ENCODE results near the gene FAT1. TPM values are rescaled to one million over a fixed set of nuclear protein-coding genes. Genes with fewer than 3 reads are reported as not detected.

The FAT1 gene
- total RNA-seq, 1 donor from 2014 or later, result 47.1 TPM

GRCh38 chr4:186707996-186708395 lies 15.7 kb downstream of the FAT1 start:
- no peak for DNase-seq (ENCODE audit: extremely low spot score in 2 of 2)
- no peak for TF ChIP-seq POLR2A (IDR thresholded peaks at IDR 0.05)
- TF ChIP-seq CTCF (IDR thresholded peaks at IDR 0.05), result no peak
- TF ChIP-seq POLR2AphosphoS5 (IDR thresholded peaks at IDR 0.05; ENCODE audit: insufficient read depth in 1 of 2, low read depth in 1 of 2), result no peak
- no peaks in the 10 kb centered on the region for H3K27me3 ChIP-seq
- intact Hi-C loops (cut with DNase I), result no loop called here
- no peak overlapping the region for H3K27ac ChIP-seq
- no peaks in the 10 kb centered on the region for H3K9me3 ChIP-seq
- H3K4me3 ChIP-seq, result no peak overlapping the region
- H3K36me3 ChIP-seq, result peaks cover 0 to 14% of the 10 kb centered on the region in 2 donors
- H3K4me1 ChIP-seq, result peaks cover 9% of the 10 kb centered on the region

GRCh38 chr4:186707574-186707973 lies 16.1 kb downstream of the FAT1 start:
- Histone ChIP-seq H3K36me3 (peaks cover 0 to 14% of the 10 kb centered on the region in 2 donors), H3K27me3 (no peaks in the 10 kb centered on the region), H3K27ac (no peak overlapping the region), H3K9me3 (no peaks in the 10 kb centered on the region), H3K4me1 (peaks cover 13% of the 10 kb centered on the region), H3K4me3 (no peak overlapping the region)
- TF ChIP-seq CTCF (IDR thresholded peaks at IDR 0.05) (no peak), POLR2AphosphoS5 (IDR thresholded peaks at IDR 0.05; ENCODE audit: insufficient read depth in 1 of 2, low read depth in 1 of 2) (no peak), POLR2A (IDR thresholded peaks at IDR 0.05) (no peak)
- DNase-seq (ENCODE audit: extremely low spot score in 2 of 2), result no peak
- intact Hi-C loops (cut with DNase I), result no loop called here

- Histone ChIP-seq H3K4me3 (no peak overlapping the region), H3K36me3 (peaks cover 0 to 14% of the 10 kb centered on the region in 2 donors), H3K4me1 (peaks cover 25% of the 10 kb centered on the region), H3K9me3 (no peaks in the 10 kb centered on the region), H3K27ac (no peak overlapping the region), H3K27me3 (no peaks in the 10 kb centered on the region)
- no peak for TF ChIP-seq CTCF (IDR thresholded peaks at IDR 0.05)
- no peak for TF ChIP-seq POLR2A (IDR thresholded peaks at IDR 0.05)
- TF ChIP-seq POLR2AphosphoS5 (IDR thresholded peaks at IDR 0.05; ENCODE audit: insufficient read depth in 1 of 2, low read depth in 1 of 2), result no peak
- intact Hi-C loops (cut with DNase I), result no loop called here
- no peak for DNase-seq (ENCODE audit: extremely low spot score in 2 of 2)
These were observed 19.6 kb downstream of the FAT1 start for GRCh38 chr4:186704057-186704456.

GRCh38 chr4:186703510-186703909 lies 20.1 kb downstream of the FAT1 start:
- intact Hi-C loops (cut with DNase I), result no loop called here
- no peak for DNase-seq (ENCODE audit: extremely low spot score in 2 of 2)
- no peaks in the 10 kb centered on the region for H3K27me3 ChIP-seq
- H3K4me1 ChIP-seq, result peaks cover 25% of the 10 kb centered on the region
- no peak overlapping the region for H3K4me3 ChIP-seq
- TF ChIP-seq POLR2AphosphoS5 (IDR thresholded peaks at IDR 0.05; ENCODE audit: insufficient read depth in 1 of 2, low read depth in 1 of 2) (no peak), POLR2A (IDR thresholded peaks at IDR 0.05) (no peak), CTCF (IDR thresholded peaks at IDR 0.05) (no peak)
- no peaks in the 10 kb centered on the region for H3K9me3 ChIP-seq
- peaks cover 0 to 14% of the 10 kb centered on the region in 2 donors for H3K36me3 ChIP-seq
- H3K27ac ChIP-seq, result no peak overlapping the region

GRCh38 chr4:186702940-186703339 lies 20.7 kb downstream of the FAT1 start:
- Histone ChIP-seq H3K27me3 (no peaks in the 10 kb centered on the region), H3K36me3 (peaks cover 0 to 9% of the 10 kb centered on the region in 2 donors), H3K4me1 (peaks cover 25% of the 10 kb centered on the region), H3K4me3 (no peak overlapping the region), H3K27ac (no peak overlapping the region), H3K9me3 (no peaks in the 10 kb centered on the region)
- intact Hi-C loops (cut with DNase I), result no loop called here
- DNase-seq (ENCODE audit: extremely low spot score in 2 of 2), result no peak
- TF ChIP-seq POLR2AphosphoS5 (IDR thresholded peaks at IDR 0.05; ENCODE audit: insufficient read depth in 1 of 2, low read depth in 1 of 2), result no peak
- no peak for TF ChIP-seq CTCF (IDR thresholded peaks at IDR 0.05)
- TF ChIP-seq POLR2A (IDR thresholded peaks at IDR 0.05), result no peak
